ENCODE data around the gene TWIST2. TPM values are rescaled to one million over a fixed set of nuclear protein-coding genes. Genes with fewer than 3 reads are reported as not detected.

Gene TWIST2
- total and polyA plus RNA-seq, 2 donors: 1.2 to 1.9 TPM

- Histone ChIP-seq H3K27me3 (ENCODE audit: control insufficient read depth in 2 of 2, insufficient read depth in 1 of 2, low read length in 1 of 2) (peaks cover 0 to 2% of the 10 kb centered on the region in 2 donors), H3K4me1 (ENCODE audit: control insufficient read depth in 2 of 2, insufficient read depth in 2 of 2, low read length in 2 of 2) (no peaks in the 10 kb centered on the region), H3K27ac (ENCODE audit: low read depth in 1 of 2, low read length in 1 of 2) (no peak overlapping the region), H3K36me3 (ENCODE audit: control insufficient read depth in 2 of 2, insufficient read depth in 2 of 2, low read length in 1 of 2) (no peaks in the 10 kb centered on the region), H3K4me3 (ENCODE audit: low read length in 2 of 2) (no peak overlapping the region), H3K9me3 (ENCODE audit: control insufficient read depth in 2 of 2, insufficient read depth in 1 of 2, low read length in 1 of 2) (peaks cover 0 to 15% of the 10 kb centered on the region in 2 donors)
- 70% methylated on average over 5 of the region's 5 CpGs for WGBS
- no peak for DNase-seq (ENCODE audit: low read depth in 6 of 9, low spot score in 9 of 9)
These were observed 97.7 kb downstream of the TWIST2 start for GRCh38 chr2:238945433-238946150.

GRCh38 chr2:238946318-238947242 is 98.7 kb downstream of the TWIST2 start:
- Histone ChIP-seq H3K4me3 (ENCODE audit: low read length in 2 of 2) (no peak overlapping the region), H3K27me3 (ENCODE audit: control insufficient read depth in 2 of 2, insufficient read depth in 1 of 2, low read length in 1 of 2) (peaks cover 0 to 2% of the 10 kb centered on the region in 2 donors), H3K9me3 (ENCODE audit: control insufficient read depth in 2 of 2, insufficient read depth in 1 of 2, low read length in 1 of 2) (peaks cover 0 to 15% of the 10 kb centered on the region in 2 donors), H3K4me1 (ENCODE audit: control insufficient read depth in 2 of 2, insufficient read depth in 2 of 2, low read length in 2 of 2) (no peaks in the 10 kb centered on the region), H3K27ac (ENCODE audit: low read depth in 1 of 2, low read length in 1 of 2) (no peak overlapping the region), H3K36me3 (ENCODE audit: control insufficient read depth in 2 of 2, insufficient read depth in 2 of 2, low read length in 1 of 2) (no peaks in the 10 kb centered on the region)
- no peak for DNase-seq (ENCODE audit: low read depth in 6 of 9, low spot score in 9 of 9)
- 96% methylated on average over 6 of the region's 6 CpGs for WGBS

- H3K36me3 ChIP-seq (ENCODE audit: control insufficient read depth in 2 of 2, insufficient read depth in 2 of 2, low read length in 1 of 2): no peaks in the 10 kb centered on the region
- peaks cover 0 to 15% of the 10 kb centered on the region in 2 donors for H3K9me3 ChIP-seq (ENCODE audit: control insufficient read depth in 2 of 2, insufficient read depth in 1 of 2, low read length in 1 of 2)
- no peak overlapping the region for H3K27ac ChIP-seq (ENCODE audit: low read depth in 1 of 2, low read length in 1 of 2)
- H3K27me3 ChIP-seq (ENCODE audit: control insufficient read depth in 2 of 2, insufficient read depth in 1 of 2, low read length in 1 of 2): peaks cover 0 to 2% of the 10 kb centered on the region in 2 donors
- H3K4me1 ChIP-seq (ENCODE audit: control insufficient read depth in 2 of 2, insufficient read depth in 2 of 2, low read length in 2 of 2): no peaks in the 10 kb centered on the region
- no peak overlapping the region for H3K4me3 ChIP-seq (ENCODE audit: low read length in 2 of 2)
- WGBS: 95% methylated on average over 9 of the region's 9 CpGs
- no peak for DNase-seq (ENCODE audit: low read depth in 6 of 9, low spot score in 9 of 9)
These were observed 99.4 kb downstream of the TWIST2 start for GRCh38 chr2:238947243-238947760.

- Histone ChIP-seq H3K4me3 (ENCODE audit: low read length in 2 of 2) (no peak overlapping the region), H3K36me3 (ENCODE audit: control insufficient read depth in 2 of 2, insufficient read depth in 2 of 2, low read length in 1 of 2) (no peaks in the 10 kb centered on the region), H3K4me1 (ENCODE audit: control insufficient read depth in 2 of 2, insufficient read depth in 2 of 2, low read length in 2 of 2) (no peaks in the 10 kb centered on the region), H3K27ac (ENCODE audit: low read depth in 1 of 2, low read length in 1 of 2) (no peak overlapping the region), H3K27me3 (ENCODE audit: control insufficient read depth in 2 of 2, insufficient read depth in 1 of 2, low read length in 1 of 2) (peaks cover 0 to 2% of the 10 kb centered on the region in 2 donors), H3K9me3 (ENCODE audit: control insufficient read depth in 2 of 2, insufficient read depth in 1 of 2, low read length in 1 of 2) (peaks cover 0 to 15% of the 10 kb centered on the region in 2 donors)
- no peak for DNase-seq (ENCODE audit: low read depth in 6 of 9, low spot score in 9 of 9)
- 42% methylated on average over 10 of the region's 10 CpGs for WGBS
These were observed 100.2 kb downstream of the TWIST2 start for GRCh38 chr2:238947920-238948710.

- no peak overlapping the region for H3K27ac ChIP-seq (ENCODE audit: low read depth in 1 of 2, low read length in 1 of 2)
- H3K36me3 ChIP-seq (ENCODE audit: control insufficient read depth in 2 of 2, insufficient read depth in 2 of 2, low read length in 1 of 2): no peaks in the 10 kb centered on the region
- 89% methylated on average over 7 of the region's 7 CpGs for WGBS
- peaks cover 0 to 15% of the 10 kb centered on the region in 2 donors for H3K9me3 ChIP-seq (ENCODE audit: control insufficient read depth in 2 of 2, insufficient read depth in 1 of 2, low read length in 1 of 2)
- DNase-seq (ENCODE audit: low read depth in 6 of 9, low spot score in 9 of 9): no peak
- H3K4me3 ChIP-seq (ENCODE audit: low read length in 2 of 2): no peak overlapping the region
- H3K27me3 ChIP-seq (ENCODE audit: control insufficient read depth in 2 of 2, insufficient read depth in 1 of 2, low read length in 1 of 2): peaks cover 0 to 2% of the 10 kb centered on the region in 2 donors
- no peaks in the 10 kb centered on the region for H3K4me1 ChIP-seq (ENCODE audit: control insufficient read depth in 2 of 2, insufficient read depth in 2 of 2, low read length in 2 of 2)
These were observed 101.1 kb downstream of the TWIST2 start for GRCh38 chr2:238948765-238949641.

GRCh38 chr2:238949710-238950345 is 101.9 kb downstream of the TWIST2 start:
- Histone ChIP-seq H3K4me1 (ENCODE audit: control insufficient read depth in 2 of 2, insufficient read depth in 2 of 2, low read length in 2 of 2) (no peaks in the 10 kb centered on the region), H3K36me3 (ENCODE audit: control insufficient read depth in 2 of 2, insufficient read depth in 2 of 2, low read length in 1 of 2) (no peaks in the 10 kb centered on the region), H3K4me3 (ENCODE audit: low read length in 2 of 2) (no peak overlapping the region), H3K27me3 (ENCODE audit: control insufficient read depth in 2 of 2, insufficient read depth in 1 of 2, low read length in 1 of 2) (peaks cover 0 to 2% of the 10 kb centered on the region in 2 donors), H3K9me3 (ENCODE audit: control insufficient read depth in 2 of 2, insufficient read depth in 1 of 2, low read length in 1 of 2) (peaks cover 0 to 15% of the 10 kb centered on the region in 2 donors), H3K27ac (ENCODE audit: low read depth in 1 of 2, low read length in 1 of 2) (no peak overlapping the region)
- DNase-seq (ENCODE audit: low read depth in 6 of 9, low spot score in 9 of 9): no peak
- WGBS: 84% methylated on average over 10 of the region's 10 CpGs

GRCh38 chr2:238950551-238950950 is 102.7 kb downstream of the TWIST2 start:
- H3K36me3 ChIP-seq (ENCODE audit: control insufficient read depth in 2 of 2, insufficient read depth in 2 of 2, low read length in 1 of 2): no peaks in the 10 kb centered on the region
- no peak for DNase-seq (ENCODE audit: low read depth in 6 of 9, low spot score in 9 of 9)
- no peak overlapping the region for H3K4me3 ChIP-seq (ENCODE audit: low read length in 2 of 2)
- peaks cover 0 to 15% of the 10 kb centered on the region in 2 donors for H3K9me3 ChIP-seq (ENCODE audit: control insufficient read depth in 2 of 2, insufficient read depth in 1 of 2, low read length in 1 of 2)
- H3K27ac ChIP-seq (ENCODE audit: low read depth in 1 of 2, low read length in 1 of 2): no peak overlapping the region
- no peaks in the 10 kb centered on the region for H3K4me1 ChIP-seq (ENCODE audit: control insufficient read depth in 2 of 2, insufficient read depth in 2 of 2, low read length in 2 of 2)
- H3K27me3 ChIP-seq (ENCODE audit: control insufficient read depth in 2 of 2, insufficient read depth in 1 of 2, low read length in 1 of 2): peaks cover 0 to 5% of the 10 kb centered on the region in 2 donors
- 94% methylated on average over 13 of the region's 13 CpGs for WGBS
